Measurements from ENCODE around the gene TMEM271.

DNA sequence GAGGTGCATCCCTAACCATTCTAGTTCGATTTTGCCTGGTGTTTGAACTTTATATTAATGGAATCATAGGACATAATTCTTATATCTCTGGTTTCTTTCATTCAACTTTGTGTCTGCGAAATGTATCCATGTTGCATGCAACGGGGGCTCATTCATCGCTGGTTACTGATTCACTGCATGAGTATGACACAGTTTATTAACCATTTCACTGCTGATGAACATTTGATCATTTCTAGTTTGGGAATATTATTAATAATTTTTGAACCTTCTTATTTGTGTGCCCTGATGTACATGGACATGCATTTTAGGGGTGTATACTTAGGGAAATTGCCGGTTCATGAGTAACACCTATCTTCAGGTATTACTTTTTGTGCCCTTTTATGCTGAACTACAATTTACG, 5.1 kb upstream of the TMEM271 start:
- TF ChIP-seq EZH2 (IDR thresholded peaks at IDR 0.05; ENCODE audit: low read length, missing control alignments), result no peak
- TF ChIP-seq, protein P1, sequence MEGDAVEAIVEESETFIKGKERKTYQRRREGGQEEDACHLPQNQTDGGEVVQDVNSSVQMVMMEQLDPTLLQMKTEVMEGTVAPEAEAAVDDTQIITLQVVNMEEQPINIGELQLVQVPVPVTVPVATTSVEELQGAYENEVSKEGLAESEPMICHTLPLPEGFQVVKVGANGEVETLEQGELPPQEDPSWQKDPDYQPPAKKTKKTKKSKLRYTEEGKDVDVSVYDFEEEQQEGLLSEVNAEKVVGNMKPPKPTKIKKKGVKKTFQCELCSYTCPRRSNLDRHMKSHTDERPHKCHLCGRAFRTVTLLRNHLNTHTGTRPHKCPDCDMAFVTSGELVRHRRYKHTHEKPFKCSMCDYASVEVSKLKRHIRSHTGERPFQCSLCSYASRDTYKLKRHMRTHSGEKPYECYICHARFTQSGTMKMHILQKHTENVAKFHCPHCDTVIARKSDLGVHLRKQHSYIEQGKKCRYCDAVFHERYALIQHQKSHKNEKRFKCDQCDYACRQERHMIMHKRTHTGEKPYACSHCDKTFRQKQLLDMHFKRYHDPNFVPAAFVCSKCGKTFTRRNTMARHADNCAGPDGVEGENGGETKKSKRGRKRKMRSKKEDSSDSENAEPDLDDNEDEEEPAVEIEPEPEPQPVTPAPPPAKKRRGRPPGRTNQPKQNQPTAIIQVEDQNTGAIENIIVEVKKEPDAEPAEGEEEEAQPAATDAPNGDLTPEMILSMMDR (conservative IDR thresholded peaks at IDR 0.05 in 1 of 2, IDR thresholded peaks at IDR 0.05 in 1 of 2; ENCODE audit: low read depth in 1 of 2, low read length in 2 of 2), result no peak
